IMR-90 (cell line): Measurements from ENCODE around the gene NTRK2.

Experiments used
- CHD1 ChIP-seq: IDR thresholded peaks from 2 replicates; pipeline ENCODE4 v1.6.1; 2012; ENCODE audit warnings: low read depth, low read length, improper control_type of control experiment
- CTCF ChIP-seq: conservative IDR thresholded peaks from 2 replicates; pipeline ENCODE4 v1.5.1; 2012; ENCODE audit warnings: mild to moderate bottlenecking, low read depth, low read length, improper control_type of control experiment

DNA sequence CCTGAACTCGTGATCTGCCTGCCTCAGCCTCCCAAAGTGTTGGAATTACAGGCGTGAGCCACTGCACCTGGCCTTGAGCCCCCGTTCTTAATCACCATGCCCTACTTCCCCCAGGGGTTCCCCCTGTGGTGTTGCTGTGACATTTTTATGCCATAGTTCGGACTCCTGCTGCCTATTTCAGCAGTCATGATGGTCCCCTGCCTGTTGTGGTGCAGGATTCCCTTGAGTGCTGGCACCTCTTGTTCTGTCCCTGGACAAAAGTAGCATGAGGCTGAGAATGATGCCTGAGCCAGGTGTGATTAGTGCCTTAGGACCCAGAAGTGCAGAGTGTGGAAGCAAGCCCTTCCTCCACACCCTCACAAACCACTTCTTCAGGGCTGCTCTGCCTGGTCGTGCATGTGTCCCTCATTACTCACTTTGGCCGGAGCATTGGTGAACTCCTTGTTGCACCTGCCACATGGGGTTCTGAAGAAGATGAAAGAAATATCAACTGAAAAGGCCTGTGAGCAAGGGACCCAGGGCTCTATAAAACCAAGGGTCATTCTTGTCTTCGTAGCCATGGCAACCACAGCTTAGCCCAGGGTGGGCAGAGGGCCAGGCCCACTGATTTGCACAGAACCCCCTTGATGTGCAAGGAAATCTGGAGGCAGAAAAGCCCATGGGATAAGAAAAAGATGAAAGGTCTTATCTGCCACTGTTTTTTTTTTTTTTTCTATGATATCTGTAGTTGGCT lies 228.0 kb downstream of the NTRK2 start:
- TF ChIP-seq CTCF, result no peak
- no peak for TF ChIP-seq CHD1
